ENCODE measurements around the gene SLC7A6. TPM values are rescaled to one million over a fixed set of nuclear protein-coding genes. Genes with fewer than 3 reads are reported as not detected.

The SLC7A6 gene
- total RNA-seq, 2 donors from 2014 or later: 56.2 to 111 TPM

DNA sequence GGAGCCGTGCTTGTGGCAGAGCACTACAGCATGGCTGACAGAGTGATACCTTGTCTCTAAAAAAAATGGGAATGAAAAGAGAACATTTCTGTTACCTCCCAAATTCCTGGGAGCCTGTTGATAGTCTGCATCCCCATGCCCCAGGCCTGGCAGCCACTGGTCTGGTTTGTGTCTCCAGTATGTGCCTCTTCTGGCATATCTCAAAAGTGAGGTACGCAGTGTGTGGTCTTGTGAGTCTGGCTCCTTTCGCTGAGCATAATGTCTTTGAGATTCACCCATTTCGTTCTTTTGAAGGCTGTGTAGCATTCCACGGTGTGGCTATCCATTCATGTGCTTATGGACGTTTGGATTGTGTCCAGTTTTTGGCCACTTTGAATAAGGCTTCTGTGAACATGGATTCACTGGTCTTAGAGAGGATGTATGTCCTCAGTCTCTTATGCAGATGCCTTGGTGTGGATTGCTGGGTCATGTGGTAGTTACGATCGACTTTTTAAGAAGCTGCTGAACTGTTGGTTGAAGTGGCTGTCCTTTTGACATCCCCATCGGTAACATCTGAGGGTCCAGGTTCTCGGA lies 85.6 kb downstream of the SLC7A6 start:
- DNase-seq (ENCODE audit: low spot score) (no peak), ATAC-seq (no peak)
- no peaks in the 10 kb centered on the region for H3K27me3 Mint-ChIP-seq
- no peak overlapping the region for H3K27ac Mint-ChIP-seq
- peaks cover 9% of the 10 kb centered on the region for H3K36me3 Mint-ChIP-seq
- H3K4me3 Mint-ChIP-seq: no peak overlapping the region
- H3K4me1 Mint-ChIP-seq (ENCODE audit: low read depth in 2 of 2): peaks cover 0 to 6% of the 10 kb centered on the region in 2 donors
- no peaks in the 10 kb centered on the region for H3K9me3 Mint-ChIP-seq

DNA sequence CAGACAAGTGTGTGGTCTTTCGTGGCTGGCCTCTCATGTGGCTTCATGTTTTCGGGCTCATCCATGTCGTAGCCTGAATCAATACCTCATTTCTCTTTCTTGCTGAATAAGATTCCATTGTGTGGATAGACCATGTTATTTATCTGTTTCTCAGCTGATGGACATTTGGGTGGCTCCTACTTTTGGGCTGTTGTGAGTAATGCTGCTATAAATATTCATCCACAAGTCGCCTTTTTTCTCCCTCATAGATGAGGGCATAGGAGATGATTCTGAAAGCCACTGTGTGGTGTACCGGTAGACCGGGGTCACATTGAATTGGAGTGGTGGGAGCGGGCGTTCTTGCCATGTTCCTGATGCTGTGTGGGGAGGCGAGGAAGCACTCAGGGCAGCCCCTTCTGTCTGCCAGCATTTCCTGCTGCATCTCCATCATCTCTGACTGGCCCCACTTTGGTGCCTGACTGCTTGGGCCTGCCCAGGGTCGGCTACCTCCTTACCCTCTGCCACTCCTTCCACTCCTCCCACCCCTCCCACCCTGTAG lies 86.6 kb downstream of the SLC7A6 start:
- no peaks in the 10 kb centered on the region for H3K9me3 Mint-ChIP-seq
- no peak for DNase-seq (ENCODE audit: low spot score)
- H3K27ac Mint-ChIP-seq: no peak overlapping the region
- no peak overlapping the region for H3K4me3 Mint-ChIP-seq
- no peak for ATAC-seq
- peaks cover 7% of the 10 kb centered on the region for H3K36me3 Mint-ChIP-seq
- H3K4me1 Mint-ChIP-seq (ENCODE audit: low read depth in 2 of 2): peaks cover 5 to 10% of the 10 kb centered on the region in 2 donors
- no peaks in the 10 kb centered on the region for H3K27me3 Mint-ChIP-seq

Other genes starting within 250 kb of the SLC7A6 start
- not detected for gene DPEP2NB, start 248.6 kb upstream of the SLC7A6 start, total RNA-seq
- 10 to 100 TPM; 16.2 to 20.1 TPM for gene DDX28, start 241.3 kb upstream of the SLC7A6 start, total RNA-seq
- 10 to 100 TPM; 23.3 to 43.5 TPM for gene DUS2, start 241.2 kb upstream of the SLC7A6 start, total RNA-seq
- gene NFATC3, start 179.2 kb upstream of the SLC7A6 start, total RNA-seq: 100 to 1,000 TPM in 1 of 2 donors, 10 to 100 TPM in 1; 91.9 to 131 TPM
- gene ESRP2, start 28.4 kb upstream of the SLC7A6 start, total RNA-seq: under 1 TPM in 1 of 2 donors, not detected in 1; 0.12 TPM
- 10 to 100 TPM; 11.6 to 11.8 TPM for gene PLA2G15, start 19.2 kb upstream of the SLC7A6 start, total RNA-seq
- gene SLC7A6OS, start 46.4 kb downstream of the SLC7A6 start, total RNA-seq: 10 to 100 TPM; 25.8 to 27.9 TPM
- gene PRMT7, start 46.5 kb downstream of the SLC7A6 start, total RNA-seq: 10 to 100 TPM; 45.7 to 90.9 TPM
- 1 to 10 TPM in 1 of 2 donors, under 1 TPM in 1; 0.26 to 1.9 TPM for gene SMPD3, start 184.0 kb downstream of the SLC7A6 start, total RNA-seq

Measured in natural killer cell treated with Interleukin-12 subunit alpha and Interleukin-12 subunit beta and Interleukin-15 and Interleukin-18, amount 100 ng/mL, for 72 hours (primary cell).